ENCODE measurements around the gene IFNA4.

Gene IFNA4

DNA sequence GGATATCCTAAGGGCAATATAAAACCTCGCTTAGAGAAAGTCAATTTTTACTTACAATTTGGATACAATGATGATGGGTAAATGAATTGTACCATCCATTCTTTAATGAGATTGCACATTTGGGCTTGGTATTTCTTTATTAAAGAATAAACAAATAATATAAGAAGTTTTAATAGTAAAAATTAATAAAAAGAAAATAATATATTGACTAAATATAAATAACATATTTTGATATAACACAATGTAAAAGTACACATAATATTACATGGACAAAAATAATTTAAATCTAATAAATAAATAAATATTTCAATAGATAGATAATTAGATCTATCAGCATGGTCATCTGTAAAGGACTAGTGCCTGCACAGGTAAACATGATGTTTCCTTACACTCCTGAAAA is 21.9 kb downstream of the IFNA4 start:
- DNase-seq: no peak

DNA sequence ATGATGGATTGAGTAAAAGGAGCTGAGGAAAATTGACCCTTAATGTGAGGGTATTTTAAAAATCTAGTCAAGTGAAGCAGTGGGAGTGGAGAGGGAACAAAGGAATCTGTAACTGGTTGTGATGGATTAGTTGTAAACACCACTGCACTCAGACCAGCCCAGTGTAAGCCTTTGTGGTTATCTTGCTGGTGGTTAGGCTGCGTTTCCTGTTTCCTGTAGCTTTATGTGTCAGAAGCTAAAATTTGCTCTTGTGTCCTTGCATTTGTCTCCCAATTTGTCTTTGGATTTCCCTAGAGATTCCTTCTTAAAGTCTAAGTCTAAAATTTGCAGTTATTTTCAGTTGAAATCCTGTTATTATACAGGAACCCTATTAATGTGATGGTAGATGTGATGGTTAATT is 27.2 kb downstream of the IFNA4 start:
- DNase-seq: no peak

DNA sequence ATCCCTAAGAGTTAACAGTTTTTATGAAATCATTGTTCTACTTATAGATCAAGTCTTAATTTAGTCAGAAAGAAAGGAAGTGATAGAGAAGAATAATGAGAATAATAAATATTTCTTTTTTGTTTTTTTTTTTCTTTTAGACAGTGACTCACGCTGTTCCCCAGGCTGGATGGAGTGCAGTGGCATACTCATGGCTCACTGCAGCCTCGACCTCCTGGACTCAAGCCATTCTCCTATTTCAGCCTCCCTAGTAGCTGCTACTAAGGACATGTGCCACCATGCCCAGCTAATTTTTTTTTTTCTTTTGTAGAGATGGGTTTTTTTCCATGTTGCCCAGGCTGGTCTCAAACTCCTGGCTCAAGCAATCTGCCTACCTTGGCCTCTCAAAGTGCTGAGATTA is 31.9 kb downstream of the IFNA4 start:
- no peak for DNase-seq

GRCh38 chr9:21154018-21154608 is 33.3 kb downstream of the IFNA4 start:
- DNase-seq: peak; percentile 23

DNA sequence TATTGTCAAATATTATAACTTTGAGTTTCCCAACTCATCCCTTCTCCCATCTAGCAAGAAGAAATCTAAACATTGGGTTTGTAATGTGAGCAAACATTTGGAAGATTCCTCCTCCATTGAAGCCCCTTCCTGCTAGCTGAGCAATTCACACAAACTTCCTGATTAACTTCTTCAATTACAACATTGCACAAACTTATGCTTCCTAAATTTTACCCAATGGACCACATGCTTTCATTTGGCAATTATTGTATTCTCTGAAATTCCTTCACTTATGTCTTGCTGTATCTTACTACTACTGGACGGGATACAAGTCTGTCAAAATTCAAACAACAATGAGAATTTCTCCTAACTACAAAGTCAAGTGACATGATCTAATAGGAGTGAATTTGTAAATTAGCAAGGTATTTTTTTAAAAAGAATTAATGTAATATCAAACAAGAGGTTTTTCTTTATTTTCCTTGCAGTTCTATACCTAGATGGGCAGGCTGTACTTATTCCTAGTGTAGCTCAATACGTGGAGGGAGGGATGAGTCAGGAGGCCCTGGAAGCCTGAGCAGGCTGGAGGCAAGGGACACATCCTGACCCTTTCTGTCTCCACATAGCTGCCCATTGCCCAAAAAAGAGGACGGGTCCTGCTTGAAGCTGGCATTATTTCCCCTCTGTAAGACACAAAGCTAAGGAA is 33.9 kb downstream of the IFNA4 start:
- DNase-seq: no peak

GRCh38 chr9:21144603-21145002 is 42.8 kb downstream of the IFNA4 start:
- no peak for DNase-seq

DNA sequence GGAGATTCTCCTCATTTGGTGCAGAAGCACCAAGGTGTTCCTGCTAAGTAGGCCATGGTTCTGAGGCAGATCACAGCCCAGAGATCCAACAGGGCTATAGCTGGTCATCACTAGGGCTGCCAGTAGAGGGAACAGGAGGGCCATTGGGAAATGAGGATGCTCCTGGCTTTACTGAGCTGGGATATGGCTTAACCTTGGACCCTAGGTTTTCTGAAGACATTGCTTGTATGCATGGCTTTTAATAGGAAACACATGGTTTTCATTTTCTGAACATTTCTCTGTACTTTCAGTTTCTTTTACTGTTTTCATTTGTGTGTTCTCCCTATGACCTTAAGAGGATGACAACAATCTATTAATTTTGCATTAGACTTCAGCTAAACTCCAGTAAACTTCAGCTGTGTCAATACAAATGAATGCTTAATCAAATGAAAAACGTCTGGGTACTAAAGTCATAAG is 45.9 kb downstream of the IFNA4 start, which contains the start of gene IFNW1:
TSS of gene IFNW1 (minus strand) at position 406 of the 456 bp plus-strand sequence. CDS start at position 144, 262 bp downstream.
- DNase-seq: no peak

DNA sequence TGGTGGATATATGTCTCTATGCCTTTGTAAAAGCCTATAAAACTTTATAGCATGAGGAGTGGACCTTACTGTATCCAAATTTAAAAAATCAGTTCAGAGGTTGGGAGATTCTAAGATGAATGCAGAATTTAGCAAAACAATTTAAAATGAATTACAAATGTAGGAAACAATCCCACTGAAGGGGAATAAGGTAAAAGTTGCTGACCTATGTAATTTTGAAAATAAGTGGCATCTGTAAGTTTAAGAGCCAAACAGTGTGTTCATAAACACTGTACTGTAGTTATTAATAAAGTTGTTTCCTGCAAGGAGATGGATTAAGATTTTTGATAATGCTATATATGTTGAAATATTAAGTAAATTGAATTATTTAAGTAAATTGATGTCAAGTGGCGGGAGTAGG is 50.4 kb downstream of the IFNA4 start:
- DNase-seq: no peak
